Skeletal muscle satellite cell (primary cell): ENCODE results near the gene CAMKK1. TPM values are rescaled to one million over a fixed set of nuclear protein-coding genes. Genes with fewer than 3 reads are reported as not detected.

Source experiments
- H3K27me3 ChIP-seq: 2 replicates; pipeline ENCODE4 v1.7.0; 2013; ENCODE audit warnings: low read length; ENCODE audit not compliant: control insufficient read depth, insufficient read depth
- H3K36me3 ChIP-seq: 2 replicates; pipeline ENCODE4 v1.7.0; 2013; ENCODE audit warnings: mild to moderate bottlenecking, control low read depth, low read length; ENCODE audit not compliant: insufficient read depth
- H3K4me1 ChIP-seq: 2 replicates; pipeline ENCODE4 v1.7.0; 2013; ENCODE audit warnings: low read length; ENCODE audit not compliant: control insufficient read depth, insufficient read depth
- H3K4me2 ChIP-seq: 2 replicates; pipeline ENCODE4 v1.7.0; 2013; ENCODE audit warnings: mild to moderate bottlenecking, low read length
- H3K4me3 ChIP-seq: 2 replicates; pipeline ENCODE4 v1.7.0; 2013; ENCODE audit warnings: low read length
- H3K9ac ChIP-seq: 2 replicates; pipeline ENCODE4 v1.7.0; 2013; ENCODE audit warnings: mild to moderate bottlenecking, low read depth, low read length, moderate library complexity
- H3K9me3 ChIP-seq: replicated peaks from 2 replicates; pipeline ENCODE4 v1.7.0; 2013; ENCODE audit warnings: mild to moderate bottlenecking, control low read depth, low read length
- total RNA-seq: library from RNA; depleted of rRNA; stranded (reverse); fragments of >200 nt; gene quantifications from 2 replicates; pipeline ENCODE4 v1.2.3, GENCODE V29; 2012; rRNA removed

Gene CAMKK1
- total RNA-seq: 9.4 and 12.7 TPM in 2 replicates

DNA sequence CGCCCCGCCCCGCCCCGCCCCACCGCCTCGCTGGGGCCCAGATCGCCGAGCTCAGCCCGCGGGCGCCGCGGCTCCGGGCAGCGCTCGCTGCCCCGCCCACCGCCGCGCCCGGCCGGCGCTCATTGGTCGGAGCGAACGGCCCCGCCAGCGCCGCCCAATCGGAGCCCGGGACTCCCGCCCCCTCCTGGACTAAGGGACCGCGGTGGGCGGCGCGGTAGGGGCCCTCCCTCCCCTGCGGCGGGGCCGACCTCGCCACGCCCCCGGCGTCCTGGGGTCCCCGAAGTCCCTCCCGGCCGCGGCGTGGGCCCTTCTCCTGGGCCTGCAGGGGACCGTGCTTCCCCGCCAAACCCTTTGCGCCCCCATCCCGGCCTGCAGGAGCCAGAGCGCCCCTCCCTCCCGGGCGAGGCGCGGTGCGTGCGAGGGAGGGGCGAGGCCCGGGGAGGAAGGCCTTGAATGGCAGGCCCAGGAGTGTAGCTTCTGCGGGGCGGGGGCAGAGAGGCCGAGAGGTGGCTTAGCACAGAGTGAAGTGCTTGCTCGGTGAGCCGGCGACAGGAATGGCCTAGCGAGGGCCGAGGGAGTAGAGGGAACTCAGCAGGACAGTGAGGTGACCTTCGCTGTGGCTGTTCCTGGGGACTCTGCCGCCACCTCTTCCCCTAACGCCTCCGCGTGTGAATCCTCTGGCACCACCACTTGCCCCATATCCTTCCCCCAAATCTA is at the start of gene CAMKK1:
Gene CAMKK1, minus strand, starts transcription at position 51 of the 717 bp plus-strand sequence. CDS start 7,366 bp downstream, outside the sequence.
- H3K36me3 ChIP-seq: no peaks in the 10 kb centered on the region
- H3K9me3 ChIP-seq: no peaks in the 10 kb centered on the region
- peak within 1 kb of the TSS; percentile 89 for H3K4me2 ChIP-seq
- H3K4me1 ChIP-seq: peaks cover 59% of the 10 kb centered on the region
- H3K9ac ChIP-seq: peak within 1 kb of the TSS; percentile 65
- no peaks in the 10 kb centered on the region for H3K27me3 ChIP-seq
- peak within 1 kb of the TSS; percentile 78 for H3K4me3 ChIP-seq

DNA sequence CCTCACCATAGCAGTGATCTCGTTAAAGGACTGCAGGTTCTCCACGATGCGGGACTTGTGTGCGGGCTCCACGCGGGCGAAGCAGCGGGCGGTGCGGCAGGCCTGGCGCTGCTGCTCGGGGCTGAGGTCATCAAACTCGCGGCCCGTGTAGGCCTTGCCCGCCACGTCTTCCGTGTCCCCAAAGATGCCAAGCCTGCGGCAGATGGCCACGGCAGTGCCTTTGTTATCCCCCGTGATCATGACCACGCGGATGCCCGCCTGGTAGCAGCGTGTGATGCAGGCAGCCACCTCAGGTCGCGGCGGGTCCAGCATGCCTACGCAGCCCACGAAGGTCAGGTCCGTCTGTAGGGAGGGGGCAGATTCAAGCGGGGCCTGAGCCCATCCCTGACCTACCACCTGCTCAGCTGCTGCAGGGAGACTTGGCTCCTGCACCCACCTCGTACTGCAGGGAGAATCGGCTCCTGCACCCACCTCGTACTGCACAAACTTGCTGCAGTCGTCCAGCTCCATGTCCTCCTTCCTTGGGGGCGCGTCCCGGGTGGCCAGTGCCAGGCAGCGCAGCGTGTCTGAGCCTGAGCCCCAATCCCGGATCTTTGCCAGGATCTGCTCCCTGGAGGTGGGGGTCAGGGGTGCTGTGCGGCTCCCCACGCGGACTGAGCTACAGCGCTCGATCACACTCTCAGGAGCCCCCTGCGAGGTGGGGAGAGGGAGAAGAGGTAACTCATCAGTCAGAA is 48.3 kb upstream of the CAMKK1 start:
- Histone ChIP-seq H3K27me3 (no peaks in the 10 kb centered on the region), H3K9ac (no peak overlapping the region), H3K4me3 (no peak overlapping the region), H3K36me3 (no peaks in the 10 kb centered on the region), H3K9me3 (no peaks in the 10 kb centered on the region), H3K4me2 (no peak overlapping the region), H3K4me1 (peaks cover 6% of the 10 kb centered on the region)

DNA sequence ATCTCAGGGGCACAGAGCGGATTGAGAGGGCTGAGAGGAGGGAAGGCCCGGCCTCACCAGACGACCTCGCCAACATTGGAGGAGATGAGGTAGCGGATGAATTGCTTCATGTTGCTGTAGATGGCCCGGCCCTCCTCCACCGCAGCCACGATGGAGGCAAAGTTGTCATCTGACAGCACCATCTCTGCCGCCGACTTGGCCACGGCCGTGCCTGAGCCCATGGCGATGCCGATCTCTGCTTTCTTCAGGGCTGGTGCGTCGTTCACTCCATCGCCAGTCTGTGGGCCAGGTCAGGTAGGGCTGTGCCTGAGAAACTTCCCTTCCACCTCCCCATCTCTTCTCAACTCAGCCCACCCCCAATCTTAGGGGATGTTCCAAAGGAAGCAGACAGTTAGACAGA is 44.5 kb upstream of the CAMKK1 start:
- no peaks in the 10 kb centered on the region for H3K27me3 ChIP-seq
- H3K36me3 ChIP-seq: no peaks in the 10 kb centered on the region
- no peaks in the 10 kb centered on the region for H3K4me1 ChIP-seq
- no peak overlapping the region for H3K4me2 ChIP-seq
- no peak overlapping the region for H3K9ac ChIP-seq
- H3K9me3 ChIP-seq: no peaks in the 10 kb centered on the region
- H3K4me3 ChIP-seq: no peak overlapping the region

DNA sequence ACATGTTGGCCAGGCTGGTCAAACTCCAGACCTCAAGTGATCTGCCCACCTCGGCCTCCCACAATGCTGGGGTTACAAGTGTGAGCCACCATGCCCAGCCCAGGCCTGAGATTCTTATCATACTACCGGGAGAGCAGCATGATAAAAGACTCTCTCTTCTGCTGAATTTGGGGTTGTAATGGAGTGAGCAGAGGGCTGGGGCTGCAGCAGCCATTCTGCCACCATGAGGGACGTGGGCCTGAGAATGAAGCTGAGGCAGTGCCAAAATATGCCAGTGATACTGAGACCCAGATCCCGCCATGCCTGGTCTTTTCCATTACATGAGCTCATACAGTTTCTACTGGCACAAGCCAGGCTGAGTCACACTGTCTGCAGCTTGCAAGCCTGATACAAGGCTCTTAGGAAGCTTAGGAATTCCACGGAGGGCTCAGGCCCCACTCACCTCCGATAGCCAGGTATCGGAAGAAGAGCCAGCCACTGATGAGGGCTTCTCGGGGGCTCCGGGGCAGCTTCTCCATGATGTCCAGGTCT is 43.0 kb upstream of the CAMKK1 start:
- Histone ChIP-seq H3K4me1 (no peaks in the 10 kb centered on the region), H3K36me3 (no peaks in the 10 kb centered on the region), H3K9ac (no peak overlapping the region), H3K27me3 (no peaks in the 10 kb centered on the region), H3K4me2 (no peak overlapping the region), H3K4me3 (no peak overlapping the region), H3K9me3 (no peaks in the 10 kb centered on the region)

DNA sequence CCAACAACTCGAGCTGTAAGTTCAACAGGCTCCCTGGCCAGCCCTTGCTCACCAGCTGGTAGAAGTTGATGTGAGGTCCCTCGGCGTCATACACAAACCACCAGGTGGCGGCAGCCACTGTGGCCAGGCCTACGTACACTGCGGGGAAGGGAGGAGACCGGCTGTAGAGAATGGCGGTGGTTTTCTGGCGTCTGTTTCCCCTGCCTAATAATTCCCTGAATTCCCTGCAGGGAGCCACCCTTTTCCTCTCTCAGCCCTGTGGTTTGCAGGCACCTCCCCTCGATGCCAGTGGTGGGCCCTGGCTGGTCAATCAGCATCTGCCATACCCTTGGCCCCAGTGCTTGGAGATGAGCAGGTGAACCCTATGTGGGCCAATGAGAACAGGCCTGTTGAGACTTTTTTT is 42.3 kb upstream of the CAMKK1 start:
- Histone ChIP-seq H3K4me1 (no peaks in the 10 kb centered on the region), H3K9ac (no peak overlapping the region), H3K4me3 (no peak overlapping the region), H3K36me3 (no peaks in the 10 kb centered on the region), H3K27me3 (no peaks in the 10 kb centered on the region), H3K4me2 (no peak overlapping the region), H3K9me3 (no peaks in the 10 kb centered on the region)

DNA sequence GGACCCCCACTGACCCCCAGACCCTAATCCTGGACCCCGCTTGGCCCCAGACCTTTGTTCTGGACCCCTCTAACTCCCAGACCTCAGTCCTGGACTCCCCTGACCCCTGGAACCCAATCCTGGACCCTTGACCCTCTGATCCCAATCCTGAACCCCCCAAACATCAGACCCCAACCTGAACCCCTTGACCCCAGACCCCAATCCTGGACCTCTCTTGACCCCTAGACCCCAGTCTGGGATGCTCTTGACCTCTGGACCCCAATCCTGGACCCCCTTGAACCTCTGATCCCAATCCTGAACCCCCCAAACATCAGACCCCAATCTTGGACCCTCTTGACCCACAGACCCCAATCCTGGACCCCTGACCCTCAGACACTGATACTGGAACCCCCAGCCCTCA is 36.9 kb upstream of the CAMKK1 start:
- H3K36me3 ChIP-seq: no peaks in the 10 kb centered on the region

DNA sequence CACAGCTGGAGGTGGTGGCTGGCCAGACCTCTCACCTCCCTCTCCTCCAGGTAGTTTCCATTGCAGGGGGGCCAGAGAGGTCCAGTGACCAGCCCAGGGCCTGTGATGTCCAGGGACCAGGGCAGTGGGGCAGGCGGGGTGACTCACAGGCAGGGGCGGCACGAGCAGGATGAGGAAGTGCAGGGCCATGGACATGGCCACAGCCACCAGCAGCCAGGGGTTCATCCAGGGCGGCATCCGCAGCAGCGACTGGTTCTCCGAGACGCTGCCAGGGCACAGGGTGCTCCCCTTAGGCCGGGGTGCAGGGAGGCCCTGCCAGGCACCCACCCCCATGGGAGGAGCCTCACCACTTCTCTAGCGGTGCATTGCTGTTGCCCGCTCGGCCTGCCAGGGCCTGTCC is 36.3 kb upstream of the CAMKK1 start:
- H3K9me3 ChIP-seq: no peaks in the 10 kb centered on the region
- H3K4me2 ChIP-seq: no peak overlapping the region
- H3K9ac ChIP-seq: no peak overlapping the region
- H3K36me3 ChIP-seq: no peaks in the 10 kb centered on the region
- H3K4me1 ChIP-seq: no peaks in the 10 kb centered on the region
- H3K4me3 ChIP-seq: no peak overlapping the region
- peaks cover 13% of the 10 kb centered on the region for H3K27me3 ChIP-seq

More for the DNA sequence above, 36.9 kb upstream of the CAMKK1 start:
- no peaks in the 10 kb centered on the region for H3K4me1 ChIP-seq
- no peak overlapping the region for H3K9ac ChIP-seq
- H3K4me2 ChIP-seq: no peak overlapping the region
- H3K4me3 ChIP-seq: no peak overlapping the region
- peaks cover 9% of the 10 kb centered on the region for H3K27me3 ChIP-seq
- H3K9me3 ChIP-seq: no peaks in the 10 kb centered on the region

DNA sequence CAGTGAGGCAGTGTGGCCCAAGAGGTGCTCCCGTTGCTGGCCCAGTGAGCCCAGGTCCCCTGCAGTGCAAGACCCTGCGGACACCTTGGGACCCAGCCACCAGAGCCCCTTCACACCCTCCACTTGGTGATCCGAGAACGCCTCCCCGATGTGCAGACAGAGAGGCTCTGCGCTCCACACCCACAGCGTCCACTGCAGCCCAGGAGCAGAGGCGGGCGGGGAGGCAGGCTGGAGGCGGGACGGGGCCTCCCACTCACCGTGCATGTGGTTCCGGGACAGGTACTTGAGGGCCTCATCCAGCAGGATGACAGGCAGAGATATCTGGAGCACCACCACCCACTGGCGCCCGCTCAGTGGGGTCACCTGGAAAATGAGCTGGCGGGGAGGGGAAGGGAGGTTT is 35.6 kb upstream of the CAMKK1 start:
- Histone ChIP-seq H3K36me3 (no peaks in the 10 kb centered on the region), H3K4me2 (no peak overlapping the region), H3K27me3 (peaks cover 13% of the 10 kb centered on the region), H3K4me1 (no peaks in the 10 kb centered on the region), H3K9me3 (no peaks in the 10 kb centered on the region), H3K4me3 (no peak overlapping the region), H3K9ac (no peak overlapping the region)

DNA sequence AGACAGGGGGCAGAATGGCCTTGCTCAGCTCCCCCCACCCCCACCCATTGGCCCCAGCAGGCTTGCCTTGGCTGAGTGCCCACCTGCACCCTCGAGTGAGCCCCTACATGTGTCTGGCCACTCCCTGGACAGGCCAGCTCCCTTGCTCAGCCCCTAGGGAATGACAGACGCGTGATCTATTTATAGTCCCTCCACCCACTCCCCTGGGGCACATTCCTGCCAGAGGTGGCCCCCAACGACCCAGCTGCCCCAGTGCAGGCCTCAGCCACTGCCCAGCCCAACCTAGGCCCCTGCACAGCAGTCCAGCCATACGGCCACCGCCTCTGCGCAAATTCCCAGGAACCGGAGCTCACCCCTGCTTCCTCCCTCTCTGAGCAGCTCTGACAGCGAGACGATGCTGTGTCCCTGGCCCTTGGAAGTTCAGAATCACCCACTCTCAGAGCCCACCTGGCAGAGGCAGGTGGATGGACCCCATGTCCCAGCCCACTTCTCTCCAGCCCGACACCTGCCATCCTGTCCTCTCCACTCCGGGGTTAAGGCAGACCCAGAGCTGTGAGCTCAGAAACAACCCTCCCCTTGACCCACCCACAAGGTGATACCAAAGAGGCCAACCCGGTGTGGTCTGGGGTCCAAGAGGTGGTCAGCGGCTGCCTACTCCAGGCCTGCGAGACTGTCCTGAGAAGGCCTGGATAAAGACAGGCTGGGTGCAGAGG is 34.9 kb upstream of the CAMKK1 start:
- no peaks in the 10 kb centered on the region for H3K36me3 ChIP-seq
- H3K9me3 ChIP-seq: no peaks in the 10 kb centered on the region
- no peak overlapping the region for H3K4me2 ChIP-seq
- H3K9ac ChIP-seq: no peak overlapping the region
- no peaks in the 10 kb centered on the region for H3K4me1 ChIP-seq
- peaks cover 13% of the 10 kb centered on the region for H3K27me3 ChIP-seq
- no peak overlapping the region for H3K4me3 ChIP-seq

DNA sequence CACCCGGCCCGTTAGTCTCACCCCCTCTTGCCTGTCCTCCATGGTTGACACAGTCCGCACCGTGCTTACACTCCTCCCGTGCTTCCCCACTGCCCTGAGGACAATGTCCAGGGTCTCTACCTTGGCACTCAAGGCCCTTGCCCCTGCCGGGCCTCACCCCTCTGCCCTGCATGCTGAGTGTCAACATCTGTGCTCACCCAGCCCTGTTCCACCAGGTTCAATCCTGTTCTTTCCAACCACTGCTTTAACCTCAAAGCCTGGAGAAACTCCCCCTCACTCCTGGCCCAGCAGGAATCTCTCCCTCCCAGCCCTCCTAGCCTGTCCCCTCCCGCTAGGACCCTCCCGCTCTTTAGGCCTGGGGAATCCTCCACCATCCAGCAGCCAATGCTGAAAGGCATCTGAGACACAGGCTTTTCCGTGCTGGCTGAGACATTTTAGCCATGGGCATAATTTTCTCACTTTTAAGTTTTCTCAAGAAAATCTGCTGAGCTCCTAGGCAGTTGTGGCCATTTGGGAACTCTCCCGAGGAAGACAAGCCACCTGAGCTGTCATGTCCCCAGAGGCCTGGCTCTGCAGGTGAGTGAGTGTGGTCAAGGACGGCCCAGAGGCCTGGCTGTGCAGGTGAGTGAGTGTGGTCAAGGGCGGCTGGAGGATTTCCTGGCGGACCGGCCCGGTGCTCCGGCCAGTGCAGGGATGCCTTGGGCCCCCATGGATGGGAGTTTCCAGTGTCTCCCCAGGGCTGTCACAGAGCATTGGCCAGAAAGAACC is 34.2 kb upstream of the CAMKK1 start:
- Histone ChIP-seq H3K9ac (no peak overlapping the region), H3K4me3 (no peak overlapping the region), H3K4me1 (no peaks in the 10 kb centered on the region), H3K4me2 (no peak overlapping the region), H3K27me3 (peaks cover 13% of the 10 kb centered on the region), H3K36me3 (no peaks in the 10 kb centered on the region), H3K9me3 (no peaks in the 10 kb centered on the region)
